Spleen (tissue), 11 donors: ENCODE measurements around the gene CHCHD1. TPM values are rescaled to one million over a fixed set of nuclear protein-coding genes. Genes with fewer than 3 reads are reported as not detected.
"Not testable (repeated sequence)": the region's sequence is repeated elsewhere in the genome, so short reads cannot be mapped to it uniquely, and the experiment has no call there.

Experiments
- DNase-seq: peaks from one replicate; pipeline ENCODE4 v3.0.0-alpha.2; 2020
- H3K27ac ChIP-seq, 8 donors: fragments of 200-600 bp; sonication (generic) in 7 of 8; 1 replicate in 4 of 8; 2 replicates in 4 of 8; pipeline versions ENCODE4 v1.5.0 to v1.8.0; 2016 to 2021; ENCODE audit warnings: inconsistent platforms in 4 of 8, mild to moderate bottlenecking in 4 of 8, moderate library complexity in 1 of 8
- H3K27me3 ChIP-seq, 7 donors: fragments of 200-600 bp; sonication (generic) in 6 of 7; replicated peaks in 1 of 7; 1 replicate in 4 of 7; 2 replicates in 3 of 7; pipeline versions ENCODE4 v1.5.0 to v1.8.0; 2016 to 2021; ENCODE audit warnings: inconsistent platforms in 3 of 7, mild to moderate bottlenecking in 1 of 7
- H3K36me3 ChIP-seq, 6 donors: fragments of 200-600 bp; sonication (generic) in 5 of 6; 1 replicate in 4 of 6; 2 replicates in 2 of 6; pipeline versions ENCODE4 v1.5.0 to v1.8.0; 2016 to 2021; ENCODE audit warnings: inconsistent platforms in 2 of 6
- H3K4me1 ChIP-seq, 6 donors: fragments of 200-600 bp; sonication (generic) in 5 of 6; 1 replicate in 3 of 6; 2 replicates in 3 of 6; pipeline versions ENCODE4 v1.5.0 to v1.8.0; 2016 to 2021; ENCODE audit warnings: inconsistent platforms in 3 of 6
- H3K4me3 ChIP-seq, 8 donors: fragments of 200-600 bp; sonication (generic) in 7 of 8; 1 replicate in 4 of 8; 2 replicates in 4 of 8; pipeline versions ENCODE4 v1.5.0 to v1.8.0; 2016 to 2021; ENCODE audit warnings: inconsistent platforms in 4 of 8, mild to moderate bottlenecking in 4 of 8, moderate library complexity in 2 of 8
- H3K9me3 ChIP-seq, 8 donors: fragments of 200-600 bp; sonication (generic) in 7 of 8; 1 replicate in 4 of 8; 2 replicates in 4 of 8; pipeline versions ENCODE4 v1.5.0 to v1.8.0; 2016 to 2021; ENCODE audit warnings: inconsistent platforms in 4 of 8
- CTCF ChIP-seq, 11 experiments: fragments of 200-600 bp in 7 of 11; fragments of 450-650 bp in 4 of 11; sonication (generic) in 4 of 11; IDR thresholded peaks in 8 of 11; conservative IDR thresholded peaks in 3 of 11; 1 replicate in 7 of 11; 2 replicates in 4 of 11; pipeline versions ENCODE4 v1.4.0 to v1.8.0; 2016 to 2021; ENCODE audit warnings: antibody characterized with exemption in 11 of 11, inconsistent platforms in 4 of 11, mild to moderate bottlenecking in 1 of 11
- POLR2A ChIP-seq, 3 donors: fragments of 450-650 bp; IDR thresholded peaks; one replicate each; pipeline ENCODE4 v1.5.1; 2017; ENCODE audit warnings: antibody characterized with exemption in 3 of 3, mild to moderate bottlenecking in 1 of 3
- POLR2AphosphoS5 ChIP-seq, 3 donors: sonication (generic); formaldehyde crosslinking; IDR thresholded peaks; one replicate each; pipeline ENCODE4 v1.5.1; 2017; ENCODE audit warnings: antibody characterized with exemption in 3 of 3
- WGBS, 5 donors: extraction: QIAGEN DNeasy Blood & Tissue Kit in 3 of 5; methylation state at CpG; one replicate each; pipeline versions ENCODE4 v1.1.5 to v1.1.7; 2013 to 2018; 5-methylcytosine and 5-hydroxymethylcytosine counted together
- intact Hi-C: fragments of 100-400 bp; cut with DNase I; formaldehyde crosslinking; loops from one replicate; pipeline ENCODE4 v1.15.0; 2023; ENCODE audit warnings: low total_unique reads
- polyA plus RNA-seq, 3 donors: library from polyadenylated mRNA; stranded (reverse); fragments of 200-250 nt; gene quantifications; one replicate each; pipeline ENCODE4 v1.2.1, GENCODE V29; 2013
- total RNA-seq, 7 donors: library from RNA; depleted of rRNA in 3 of 7; stranded (reverse); fragments of >200 nt in 3 of 7; fragmentation: NEBNext Ultra II Directional in 4 of 7; extraction: Animal tissue kit (Norgen Biotek cat#: 25700) in 4 of 7; gene quantifications; one replicate each; pipeline versions ENCODE4 v1.1.0 to v1.2.1, GENCODE V29; 2016 to 2021
- donor health status: healthy with polysubstance abuse.
- donor health status: DM: no; HTN: no; CAD: no; lungs with moderate emphysema.
- donor health status: DM: no; HTN: no; CAD: no.
- donor health status: Bipolar disorder and iron deficiency.
- donor health status: healthy.
- donor health status: DM: no; HTN: no; CAD: no.
- donor health status: DM: yes; HTN: yes; CAD: no.

The CHCHD1 gene
- total and polyA plus RNA-seq, 10 donors = 14.6 to 75.9 (median 26.4) TPM

- Histone ChIP-seq H3K27me3 (no peaks in the 10 kb centered on the region), H3K4me1 (peaks cover 9 to 25% (median 21%) of the 10 kb centered on the region in 6 donors), H3K9me3 (no peaks in the 10 kb centered on the region), H3K4me3 (no peak overlapping the region), H3K36me3 (peaks cover 11 to 91% (median 81%) of the 10 kb centered on the region in 6 donors), H3K27ac (no peak overlapping the region)
- 90 to 94% (median 92%) methylated on average over 19 to 26 of the region's 26 CpGs for WGBS, 5 donors
- no peak for DNase-seq
- intact Hi-C loops = no loop called here
- no peak for TF ChIP-seq CTCF (IDR thresholded peaks at IDR 0.05 in 8 of 11, conservative IDR thresholded peaks at IDR 0.05 in 3 of 11)
- peak in 1 of 3 donors; percentile 50 for TF ChIP-seq POLR2AphosphoS5 (IDR thresholded peaks at IDR 0.05)
- no peak for TF ChIP-seq POLR2A (IDR thresholded peaks at IDR 0.05)
Measured at GRCh38 chr10:73791871-73792400, 10.1 kb downstream of the CHCHD1 start.

GRCh38 chr10:73793456-73793855 is 11.6 kb downstream of the CHCHD1 start:
- H3K27me3 ChIP-seq = no peaks in the 10 kb centered on the region
- H3K4me3 ChIP-seq = no peak overlapping the region
- peak overlapping the region in 1 of 8 donors; percentile 70 for H3K27ac ChIP-seq
- no peak for DNase-seq
- H3K4me1 ChIP-seq = peaks cover 0 to 9% (median 6%) of the 10 kb centered on the region in 6 donors
- WGBS, 5 donors = 88 to 100% (median 96%) methylated on average over 5 of the region's 5 CpGs
- TF ChIP-seq CTCF (IDR thresholded peaks at IDR 0.05 in 8 of 11, conservative IDR thresholded peaks at IDR 0.05 in 3 of 11) = no peak
- no peak for TF ChIP-seq POLR2A (IDR thresholded peaks at IDR 0.05)
- TF ChIP-seq POLR2AphosphoS5 (IDR thresholded peaks at IDR 0.05) = no peak
- H3K36me3 ChIP-seq = peaks cover 11 to 100% (median 96%) of the 10 kb centered on the region in 6 donors
- intact Hi-C loops = no loop called here
- no peaks in the 10 kb centered on the region for H3K9me3 ChIP-seq

GRCh38 chr10:73795491-73795890 is 13.6 kb downstream of the CHCHD1 start:
- peak in 1 of 3 donors; percentile 39 for TF ChIP-seq POLR2AphosphoS5 (IDR thresholded peaks at IDR 0.05)

GRCh38 chr10:73796035-73796434 is 14.2 kb downstream of the CHCHD1 start:
- peaks cover 8 to 100% (median 98%) of the 10 kb centered on the region in 6 donors for H3K36me3 ChIP-seq
- intact Hi-C loops, H3K27me3 ChIP-seq, DNase-seq, H3K9me3 ChIP-seq, H3K4me3 ChIP-seq, H3K4me1 ChIP-seq: not testable (repeated sequence)
- 96 to 99% (median 97%) methylated on average over 8 of the region's 8 CpGs for WGBS, 5 donors
- H3K27ac ChIP-seq = peak overlapping the region in 4 of 8 donors; percentile 14 to 54 (median 38)

More at GRCh38 chr10:73795491-73795890, 13.6 kb downstream of the CHCHD1 start:
- H3K9me3 ChIP-seq, H3K4me1 ChIP-seq, H3K4me3 ChIP-seq, DNase-seq, H3K27me3 ChIP-seq, intact Hi-C loops: not testable (repeated sequence)
- WGBS, 5 donors = 93 to 96% (median 95%) methylated on average over 10 of the region's 10 CpGs
- Histone ChIP-seq H3K27ac (peak overlapping the region in 4 of 8 donors; percentile 14 to 57 (median 38)), H3K36me3 (peaks cover 11 to 100% (median 98%) of the 10 kb centered on the region in 6 donors)

GRCh38 chr10:73796766-73797165 is 14.9 kb downstream of the CHCHD1 start:
- Histone ChIP-seq H3K9me3 (no peaks in the 10 kb centered on the region), H3K4me3 (no peak overlapping the region), H3K36me3 (peaks cover 7 to 100% (median 98%) of the 10 kb centered on the region in 6 donors), H3K27me3 (no peaks in the 10 kb centered on the region), H3K27ac (peak overlapping the region in 2 of 8 donors; percentile 26 to 54), H3K4me1 (no peaks in the 10 kb centered on the region)
- intact Hi-C loops = no loop called here
- DNase-seq = no peak
- 74 to 89% (median 84%) methylated on average over 5 of the region's 5 CpGs for WGBS, 5 donors
- TF ChIP-seq POLR2AphosphoS5 (IDR thresholded peaks at IDR 0.05) (peak; percentile 2 to 75 (median 21)), CTCF (IDR thresholded peaks at IDR 0.05 in 8 of 11, conservative IDR thresholded peaks at IDR 0.05 in 3 of 11) (no peak), POLR2A (IDR thresholded peaks at IDR 0.05) (no peak)
